ENCODE results near the gene FES. TPM values are rescaled to one million over a fixed set of nuclear protein-coding genes. Genes with fewer than 3 reads are reported as not detected.

Gene FES
- total RNA-seq, 1 experiment from 2014 or later, result 6.7 TPM

DNA sequence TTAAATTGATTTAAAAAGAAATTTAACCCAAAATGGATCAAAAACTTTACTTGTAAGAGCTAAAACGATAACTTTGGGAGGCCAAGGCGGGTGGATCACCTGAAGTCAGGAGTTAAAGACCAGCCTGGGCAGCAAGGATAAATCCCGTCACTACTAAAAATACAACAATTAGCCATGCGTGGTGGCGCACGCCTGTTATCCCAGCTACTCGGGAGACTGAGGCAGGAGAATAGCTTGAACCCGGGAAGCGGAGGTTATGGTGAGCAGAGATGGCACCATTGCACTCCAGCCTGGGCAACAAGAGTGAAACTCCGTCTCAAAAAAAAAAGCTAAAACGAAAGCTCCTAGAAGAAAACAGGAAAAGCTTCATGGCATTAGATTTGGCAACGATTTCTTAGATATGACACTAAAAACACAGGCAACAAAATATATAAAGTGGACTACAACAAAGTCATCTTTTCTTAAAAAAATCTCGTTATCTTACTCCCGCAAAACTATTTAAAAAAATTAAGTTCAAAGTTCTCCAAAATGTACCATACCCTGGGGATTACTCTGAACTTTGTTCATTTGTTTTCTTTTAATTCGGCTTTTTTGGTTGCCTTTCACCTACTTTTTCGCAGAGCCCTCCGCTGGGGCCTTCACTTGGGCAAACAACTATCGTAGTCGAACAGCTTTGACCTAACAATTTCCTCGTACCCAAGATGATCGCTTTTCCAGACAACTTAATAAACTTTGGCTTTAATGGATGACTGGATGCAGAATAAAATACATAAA, 45.1 kb downstream of the FES start:
- Mint-ChIP-seq H3K9me3 (no peaks in the 10 kb centered on the region; a peak in 2 of 5 replicates), H3K4me3 (no peak overlapping the region), H3K27me3 (ENCODE audit: low read depth) (peaks cover 11% of the 10 kb centered on the region), H3K27ac (no peak overlapping the region), H3K4me1 (peaks cover 13 to 19% of the 10 kb centered on the region in 2 experiments), H3K36me3 (ENCODE audit: insufficient read depth in 1 of 3, low read depth in 3 of 3) (no peaks in the 10 kb centered on the region)
- WGBS (ENCODE audit: extremely low coverage, insufficient read length, low lambda C conversion rate), result 100% methylated on average over 2 of the region's 21 CpGs
- no peak overlapping the region for H2BK20ac ChIP-seq (ENCODE audit: low read depth, low read length, poor library complexity, severe bottlenecking)
- no peaks in the 10 kb centered on the region for H3K27me3 ChIP-seq (ENCODE audit: insufficient read depth, low read length)
- no peak overlapping the region for H3K4ac ChIP-seq (ENCODE audit: low read depth, low read length)
- no peak overlapping the region for H3K18ac ChIP-seq (ENCODE audit: insufficient read length, low read depth, low read length)
- H4K5ac ChIP-seq (ENCODE audit: insufficient read length, low read depth, low read length), result no peak overlapping the region
- H3K56ac ChIP-seq (ENCODE audit: insufficient read length, low read depth, low read length), result no peak overlapping the region
- no peak overlapping the region for H4K91ac ChIP-seq (ENCODE audit: insufficient read length, low read depth, low read length)
- H2BK12ac ChIP-seq (ENCODE audit: insufficient read length, low read depth, low read length), result no peak overlapping the region
- H2BK15ac ChIP-seq (ENCODE audit: low read depth, low read length), result no peak overlapping the region
- H2BK120ac ChIP-seq (ENCODE audit: low read depth, low read length, poor library complexity, severe bottlenecking), result no peak overlapping the region
- H3K4me1 ChIP-seq (ENCODE audit: insufficient read depth, low read length), result no peaks in the 10 kb centered on the region
- no peak overlapping the region for H2BK5ac ChIP-seq (ENCODE audit: insufficient read length, low read length)
- DNase-seq, result no peak
- no peak overlapping the region for H2AK5ac ChIP-seq (ENCODE audit: insufficient read length, low read length)
- H3K23me2 ChIP-seq (ENCODE audit: insufficient read length, low read depth, low read length, poor library complexity, severe bottlenecking), result peaks cover 4% of the 10 kb centered on the region
- no peak overlapping the region for H3K9ac ChIP-seq (ENCODE audit: extremely low read depth, insufficient read length, low read length)
- TF ChIP-seq, protein P1, sequence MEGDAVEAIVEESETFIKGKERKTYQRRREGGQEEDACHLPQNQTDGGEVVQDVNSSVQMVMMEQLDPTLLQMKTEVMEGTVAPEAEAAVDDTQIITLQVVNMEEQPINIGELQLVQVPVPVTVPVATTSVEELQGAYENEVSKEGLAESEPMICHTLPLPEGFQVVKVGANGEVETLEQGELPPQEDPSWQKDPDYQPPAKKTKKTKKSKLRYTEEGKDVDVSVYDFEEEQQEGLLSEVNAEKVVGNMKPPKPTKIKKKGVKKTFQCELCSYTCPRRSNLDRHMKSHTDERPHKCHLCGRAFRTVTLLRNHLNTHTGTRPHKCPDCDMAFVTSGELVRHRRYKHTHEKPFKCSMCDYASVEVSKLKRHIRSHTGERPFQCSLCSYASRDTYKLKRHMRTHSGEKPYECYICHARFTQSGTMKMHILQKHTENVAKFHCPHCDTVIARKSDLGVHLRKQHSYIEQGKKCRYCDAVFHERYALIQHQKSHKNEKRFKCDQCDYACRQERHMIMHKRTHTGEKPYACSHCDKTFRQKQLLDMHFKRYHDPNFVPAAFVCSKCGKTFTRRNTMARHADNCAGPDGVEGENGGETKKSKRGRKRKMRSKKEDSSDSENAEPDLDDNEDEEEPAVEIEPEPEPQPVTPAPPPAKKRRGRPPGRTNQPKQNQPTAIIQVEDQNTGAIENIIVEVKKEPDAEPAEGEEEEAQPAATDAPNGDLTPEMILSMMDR (conservative IDR thresholded peaks at IDR 0.05), result no peak
- H3K14ac ChIP-seq (ENCODE audit: insufficient read depth, low read length), result no peak overlapping the region
- H3K79me1 ChIP-seq (ENCODE audit: insufficient read depth, low read depth, low read length, poor library complexity, severe bottlenecking), result no peaks in the 10 kb centered on the region
- no peak overlapping the region for H4K8ac ChIP-seq (replicated peaks; ENCODE audit: insufficient read length, low read depth, low read length)
- H3K4me2 ChIP-seq (ENCODE audit: insufficient read depth, insufficient read length, low read length), result no peak overlapping the region
- no peak overlapping the region for H2AFZ ChIP-seq (ENCODE audit: low read length)
- no peaks in the 10 kb centered on the region for H4K20me1 ChIP-seq (ENCODE audit: control insufficient read depth, insufficient read depth, insufficient read length)
- H3K23ac ChIP-seq (ENCODE audit: insufficient read length, low read depth, low read length), result no peak overlapping the region
- H3K9me3 ChIP-seq (ENCODE audit: control insufficient read depth, low read depth, low read length), result no peaks in the 10 kb centered on the region
- no peaks in the 10 kb centered on the region for H3K79me2 ChIP-seq (ENCODE audit: insufficient read depth, low read length)
- no peak overlapping the region for H3T11ph ChIP-seq (ENCODE audit: low read length)
- no peak overlapping the region for H3K27ac ChIP-seq (ENCODE audit: insufficient read length, low read depth, low read length)

Data from H9 (cell line).